T-helper 1 cell (primary cell): ENCODE data around the gene SLAMF1.
A peak's percentile ranks its signal among the peaks of the same experiment; 100 is the strongest.
"Not testable (repeated sequence)": the region's sequence is repeated elsewhere in the genome, so short reads cannot be mapped to it uniquely, and the experiment has no call there.

ENCODE experiments used
- DNase-seq, 5 donors: peaks; one replicate each; pipeline ENCODE4 v3.0.0-alpha.2; 2012 to 2020

SLAMF1 gene

DNA sequence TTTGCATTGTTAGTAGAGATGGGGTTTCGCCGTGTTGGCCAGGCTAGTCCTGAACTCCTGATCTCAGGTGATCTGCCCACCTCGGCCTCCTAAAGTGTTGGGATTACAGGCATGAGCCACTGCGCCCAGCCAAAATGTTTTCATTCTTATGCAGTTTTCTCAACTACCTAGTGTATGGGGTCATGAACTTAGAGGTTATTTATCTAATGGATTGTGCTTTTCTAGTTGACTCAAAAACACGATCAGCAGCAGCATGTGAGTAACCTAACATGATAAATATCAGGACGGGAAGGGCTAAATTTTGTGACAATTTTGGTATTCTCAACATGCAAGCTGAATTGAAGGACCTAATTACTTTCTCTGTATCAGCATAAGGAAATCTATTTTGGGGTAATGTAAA lies 58.4 kb downstream of the SLAMF1 start:
- no peak for DNase-seq

DNA sequence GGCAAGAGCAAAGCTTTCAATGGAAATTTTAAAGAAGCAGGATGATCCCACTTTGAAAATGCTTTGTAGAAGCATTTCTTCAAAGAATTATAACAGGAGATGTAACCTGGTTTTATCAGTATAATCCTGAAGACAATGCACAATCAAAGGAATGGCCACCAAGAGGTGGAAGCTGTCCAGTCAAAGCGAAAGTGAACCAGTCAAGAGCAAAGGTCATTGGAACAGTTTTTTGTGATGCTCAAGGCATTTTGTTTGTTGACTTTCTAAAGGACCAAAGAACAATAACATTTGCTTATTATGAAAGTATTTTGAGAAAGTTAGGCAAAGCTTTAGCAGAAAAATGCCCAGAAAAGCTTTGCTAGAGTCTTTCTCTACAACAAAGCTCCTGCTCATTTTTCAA lies 62.1 kb downstream of the SLAMF1 start:
- DNase-seq: no peak

DNA sequence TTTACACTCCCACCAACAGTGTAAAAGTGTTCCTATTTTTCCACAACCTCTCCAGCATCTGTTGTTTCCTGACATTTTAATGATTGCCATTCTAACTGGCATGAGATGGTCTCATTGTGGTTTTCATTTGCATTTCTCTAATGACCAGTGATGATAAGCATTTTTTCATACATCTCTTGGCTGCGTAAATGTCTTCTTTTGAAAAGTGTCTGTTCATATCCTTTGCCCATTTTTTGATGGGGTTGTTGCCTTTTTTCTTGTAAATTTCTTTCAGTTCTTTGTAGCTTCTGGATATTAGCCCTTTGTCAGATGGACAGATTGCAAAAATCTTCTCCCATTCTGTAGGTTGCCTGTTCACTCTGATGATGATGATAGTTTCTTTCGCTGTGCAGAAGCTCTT lies 63.9 kb downstream of the SLAMF1 start:
- DNase-seq: not testable (repeated sequence)

DNA sequence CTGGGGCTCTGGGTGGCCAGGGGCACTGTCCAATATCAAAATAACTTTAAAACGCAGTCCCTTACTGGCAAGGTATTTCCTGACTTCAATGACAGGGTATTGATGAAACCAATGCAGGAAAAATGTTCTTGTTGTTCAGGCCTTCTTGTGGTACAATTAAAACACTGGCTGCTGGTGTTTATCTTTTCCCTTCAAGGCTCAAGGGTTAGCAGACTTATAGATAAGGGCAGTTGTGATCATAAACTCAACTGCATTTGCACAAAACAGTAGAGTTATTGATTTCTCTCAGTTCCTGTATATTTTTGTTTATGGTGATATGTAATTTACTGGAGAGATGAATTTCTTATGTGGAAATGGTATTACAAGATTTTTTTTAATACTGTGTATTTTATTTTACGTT lies 64.9 kb downstream of the SLAMF1 start:
- no peak for DNase-seq

DNA sequence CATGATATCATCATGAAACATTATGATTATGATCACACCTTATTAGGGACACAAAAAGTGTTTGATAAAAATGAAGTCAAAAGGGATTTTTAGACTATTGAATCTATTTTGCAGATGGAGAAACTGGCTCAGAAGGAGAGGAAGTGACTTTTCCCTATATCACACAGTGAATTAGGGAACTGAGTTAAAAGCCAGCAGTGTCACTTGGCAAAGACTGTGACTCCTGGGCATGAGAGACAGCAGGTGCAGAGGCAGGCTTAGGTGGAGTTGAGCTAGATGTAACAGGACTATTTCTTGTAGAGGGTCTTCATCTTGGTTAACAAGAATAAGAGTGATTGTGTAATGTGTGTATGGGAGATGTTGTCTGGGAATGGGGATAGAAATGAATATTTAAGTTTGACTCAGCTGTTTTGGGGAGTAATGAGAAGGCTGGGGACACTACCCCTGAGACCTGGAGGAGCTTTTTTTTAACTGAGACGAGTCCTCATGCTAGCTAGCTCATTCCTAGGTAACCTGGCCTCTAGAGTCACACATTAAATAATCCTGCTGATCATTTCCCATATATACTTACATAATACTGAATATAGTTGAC lies 66.5 kb downstream of the SLAMF1 start:
- no peak for DNase-seq

DNA sequence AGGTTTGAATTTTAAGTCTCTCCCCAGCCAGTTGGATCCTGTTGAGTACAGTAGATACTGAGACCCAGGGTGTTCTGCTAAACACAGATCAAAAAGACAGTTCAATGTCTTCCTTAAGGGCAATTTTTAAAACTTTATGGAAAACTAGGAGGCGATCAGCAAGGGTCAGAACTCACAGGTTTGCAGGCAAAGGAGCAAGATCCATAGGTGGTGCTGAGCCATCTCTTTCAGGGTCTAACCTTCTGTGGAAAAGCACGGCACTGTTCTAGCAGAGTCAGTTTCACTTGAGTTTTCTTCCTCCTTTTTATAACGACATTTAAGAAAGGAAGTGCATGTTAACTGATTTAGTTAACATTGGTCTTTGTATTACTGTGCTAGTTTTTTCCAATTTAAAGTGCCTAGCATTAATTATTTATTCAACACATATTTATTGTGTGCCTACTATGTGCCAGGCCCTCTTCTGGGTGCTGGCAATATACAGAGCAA lies 67.6 kb downstream of the SLAMF1 start, which contains the start of gene CD84:
TSS of gene CD84 (minus strand) at position 281 of the 486 bp plus-strand sequence. CDS start at position 222, 59 bp downstream.
- peak in 1 of 5 donors; percentile 48 for DNase-seq

DNA sequence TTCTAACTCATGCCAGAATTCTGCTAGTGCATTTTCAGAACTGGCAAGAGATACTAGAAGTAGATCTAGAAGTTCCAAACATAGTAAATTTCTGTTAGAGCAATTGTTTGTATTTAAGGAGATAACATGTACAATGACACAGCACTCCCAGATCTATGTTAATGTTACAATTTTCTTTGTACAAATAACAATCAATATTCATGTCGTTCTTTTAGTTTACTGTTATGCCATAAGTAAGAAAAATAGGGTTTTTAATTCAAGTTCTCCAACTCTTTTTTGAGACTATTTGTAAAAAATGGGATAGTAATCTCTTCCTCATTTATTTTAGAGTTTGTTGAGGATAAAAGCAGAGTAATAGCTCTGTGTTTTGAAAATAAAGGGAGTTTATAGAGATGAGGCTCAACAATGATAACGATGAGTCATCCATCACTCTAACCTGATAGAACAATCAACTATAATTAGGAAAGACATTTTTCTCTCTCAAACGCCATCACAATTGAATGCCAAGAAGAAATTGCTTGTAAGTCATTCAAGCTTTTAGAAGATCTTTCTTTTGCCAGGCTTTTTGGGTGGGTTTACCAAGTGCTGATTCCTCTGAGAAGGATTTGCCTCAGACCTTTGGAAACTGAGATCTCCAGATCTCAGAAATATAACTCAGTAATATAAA lies 68.2 kb downstream of the SLAMF1 start:
- DNase-seq: no peak

DNA sequence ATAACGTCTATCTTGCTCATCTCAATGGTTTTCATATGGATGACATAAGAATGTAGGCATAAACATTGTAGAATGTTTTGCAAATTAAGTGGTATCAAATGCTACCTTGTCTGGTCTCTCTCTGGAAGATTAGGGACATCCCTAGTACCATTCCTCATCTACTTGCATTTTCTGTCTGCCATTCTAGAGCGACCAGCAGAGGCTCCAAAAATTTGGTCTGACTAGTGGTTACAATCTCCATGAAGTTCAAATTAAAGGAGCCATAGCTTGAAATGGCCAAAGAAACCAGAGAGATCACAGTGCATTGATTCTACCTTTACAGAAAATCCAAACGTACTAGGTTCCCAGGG lies 68.7 kb downstream of the SLAMF1 start:
- DNase-seq: no peak

DNA sequence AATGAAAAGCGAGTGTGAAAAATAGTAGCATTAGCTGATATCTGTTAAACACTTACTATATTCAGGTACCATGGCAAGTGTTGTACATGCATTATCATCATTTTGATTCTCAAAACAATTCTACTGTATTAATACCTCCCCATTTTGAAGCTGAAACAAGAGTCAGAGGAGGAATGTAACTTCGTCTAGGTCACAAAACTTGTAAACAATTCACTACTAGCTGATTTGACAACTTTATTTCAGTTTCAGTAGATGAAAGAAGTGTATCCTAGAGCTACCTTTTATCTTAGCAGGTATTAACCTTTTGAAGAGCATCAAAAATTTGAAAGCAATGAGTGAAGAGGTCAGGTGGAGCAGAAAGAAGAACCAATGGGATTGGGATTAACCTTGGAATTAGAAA lies 69.2 kb downstream of the SLAMF1 start:
- DNase-seq: no peak

DNA sequence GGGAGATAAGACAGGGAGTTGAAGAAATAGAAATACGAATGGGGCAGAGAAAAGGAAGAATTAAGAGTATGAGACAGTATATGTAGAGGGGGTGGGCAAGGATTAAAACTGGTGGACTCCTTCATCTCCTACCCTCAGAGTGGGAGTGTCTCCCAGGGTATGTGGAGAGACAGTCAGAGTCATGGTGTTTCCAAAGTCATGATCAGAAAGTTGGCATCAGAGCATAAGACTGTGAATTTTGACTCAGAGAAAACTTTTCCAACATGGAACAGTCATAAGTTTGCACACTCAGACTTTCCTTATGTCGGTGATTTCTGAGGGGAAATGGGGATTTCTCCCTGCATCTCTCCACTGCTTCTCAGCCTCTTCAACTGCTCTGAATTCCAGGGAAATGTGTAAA lies 70.0 kb downstream of the SLAMF1 start:
- DNase-seq: no peak

DNA sequence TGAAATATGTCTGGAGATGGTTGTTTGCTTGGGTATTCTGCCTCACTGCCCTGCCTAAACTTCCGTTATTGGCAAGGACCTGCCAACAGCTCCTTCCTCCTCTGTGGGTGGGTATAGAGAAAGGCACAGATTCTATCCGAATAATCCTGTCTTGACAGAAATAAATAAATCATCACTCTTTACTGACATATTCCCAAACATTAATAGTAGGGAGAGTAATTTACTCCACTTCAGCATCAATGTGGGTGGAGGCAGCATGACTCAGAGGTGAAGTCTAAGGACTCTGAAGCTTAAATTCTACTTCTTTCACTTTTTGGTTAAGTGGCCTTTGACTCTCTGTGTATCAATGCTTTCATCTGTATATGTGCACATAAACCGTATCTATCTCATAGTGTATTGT lies 70.5 kb downstream of the SLAMF1 start:
- DNase-seq: peak in 1 of 5 donors; percentile 46

DNA sequence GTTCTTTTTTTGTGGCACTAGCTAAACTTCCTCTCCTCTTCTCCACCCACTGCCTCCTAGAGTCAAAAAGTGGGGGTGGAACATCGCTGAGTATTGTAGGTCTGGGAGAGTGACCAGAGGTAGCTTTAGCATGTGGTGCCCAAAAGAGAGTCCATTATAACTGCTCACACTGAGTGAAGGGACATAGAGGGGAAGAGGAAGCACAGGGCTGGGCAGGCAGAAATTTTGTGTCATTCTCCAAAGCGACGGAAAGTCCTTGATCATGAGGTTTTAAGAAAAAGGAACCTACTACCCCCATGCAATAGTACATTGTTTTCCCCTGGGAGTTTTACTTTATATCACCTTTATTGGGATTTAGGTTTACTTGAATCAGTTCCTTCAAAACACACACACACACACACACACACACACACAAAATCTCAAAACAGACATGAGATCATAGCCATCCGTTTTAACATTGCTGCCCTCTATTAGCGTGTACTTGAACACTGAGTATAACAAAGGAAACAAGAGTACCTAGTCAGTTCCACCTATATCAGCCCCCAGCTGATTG lies 71.7 kb downstream of the SLAMF1 start:
- DNase-seq: no peak

DNA sequence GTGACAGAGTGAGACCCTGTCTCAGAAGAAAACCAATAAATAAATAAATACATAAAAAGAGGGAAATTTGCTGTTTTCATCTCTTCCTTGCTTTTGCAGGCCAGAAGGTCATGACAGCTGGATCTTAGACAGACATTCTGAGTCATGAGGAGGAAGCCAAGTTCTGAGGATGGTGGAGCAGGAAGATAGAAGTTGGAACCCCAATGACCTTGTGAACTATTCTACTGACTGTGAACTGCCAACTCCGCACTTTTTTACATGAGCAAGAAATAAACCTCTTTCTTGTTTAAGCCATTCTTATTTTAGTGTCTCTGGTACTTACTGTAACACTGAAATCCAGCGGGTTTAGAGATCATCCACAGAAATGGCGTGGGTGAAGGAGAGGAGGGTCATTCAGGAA lies 76.0 kb downstream of the SLAMF1 start:
- DNase-seq: no peak

DNA sequence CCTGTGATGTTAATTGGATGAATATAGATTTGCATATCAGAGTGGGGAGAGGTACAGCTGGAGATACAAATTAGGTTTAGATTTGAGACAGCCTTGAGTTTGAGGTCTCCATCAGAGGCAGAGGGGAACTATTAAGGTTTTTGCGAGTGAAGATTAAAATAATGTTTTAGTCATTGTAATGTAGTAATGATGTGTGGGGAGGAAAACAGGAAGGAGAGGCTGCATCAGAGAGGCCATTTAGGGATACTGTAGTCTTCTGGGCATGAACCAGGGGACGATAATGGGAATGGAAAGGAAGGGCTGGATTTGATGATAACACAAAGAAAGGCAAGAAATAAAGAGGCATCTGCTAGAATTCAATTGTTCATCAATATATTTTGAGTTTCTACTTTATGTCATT lies 77.0 kb downstream of the SLAMF1 start:
- DNase-seq: no peak

DNA sequence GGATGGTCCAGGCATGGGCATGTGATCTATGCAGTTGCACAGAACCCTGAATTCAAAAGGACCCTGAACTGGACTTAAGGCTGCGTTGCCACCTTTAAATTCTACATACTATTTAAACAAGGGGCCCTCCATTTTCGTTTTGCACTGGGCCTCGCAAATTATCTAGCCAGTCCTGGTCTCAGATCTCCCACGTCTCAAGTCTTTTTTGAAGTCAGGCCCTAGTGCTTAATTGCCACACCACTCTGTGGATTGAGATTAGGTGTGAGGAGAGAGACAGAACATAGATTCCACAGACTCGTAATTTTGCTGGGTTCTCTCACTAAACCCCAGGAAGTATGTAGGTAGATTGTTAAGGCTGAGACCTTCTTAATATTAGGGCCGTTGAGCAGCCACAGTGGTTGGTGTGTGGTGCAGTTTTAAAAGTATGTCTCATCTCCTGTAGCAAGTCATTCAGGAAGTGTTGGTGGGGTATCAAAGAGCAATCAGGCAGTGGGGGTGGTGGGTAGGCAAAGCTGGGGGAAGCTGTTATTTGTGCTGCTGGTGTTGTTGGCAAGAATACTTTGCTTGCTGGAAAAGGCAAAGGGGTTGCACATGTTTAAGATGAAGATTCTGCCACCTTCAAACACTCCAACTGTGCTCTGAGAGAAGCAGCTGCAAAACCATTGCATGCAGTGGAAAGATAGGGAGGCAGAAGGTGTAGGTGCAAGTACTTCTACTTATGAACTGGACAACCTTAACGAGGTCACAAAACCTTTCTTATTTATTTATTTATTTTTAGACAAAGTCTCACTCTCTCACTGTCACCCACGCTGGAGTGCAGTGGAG lies 78.8 kb downstream of the SLAMF1 start:
- peak in 4 of 5 donors; percentile 24 to 84 (median 38) for DNase-seq

DNA sequence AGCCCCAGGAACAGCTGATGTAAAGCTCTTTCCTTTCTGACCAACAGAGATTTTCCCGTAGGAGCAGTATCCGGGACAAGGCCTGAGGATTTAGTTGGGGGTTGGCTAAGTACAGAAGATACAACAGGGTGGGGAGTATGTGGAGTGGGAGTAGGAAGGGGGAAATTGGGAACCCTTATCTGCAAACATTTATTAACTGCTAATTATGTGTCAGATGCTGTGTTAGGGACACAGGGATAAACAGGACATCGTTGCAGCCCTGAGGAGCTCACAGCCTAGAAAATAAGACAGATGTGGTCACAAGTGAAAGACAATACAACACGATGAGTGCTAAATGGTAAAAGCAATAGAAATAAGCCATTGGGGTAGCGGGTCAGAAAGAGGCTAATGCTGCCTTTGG lies 79.5 kb downstream of the SLAMF1 start:
- no peak for DNase-seq

DNA sequence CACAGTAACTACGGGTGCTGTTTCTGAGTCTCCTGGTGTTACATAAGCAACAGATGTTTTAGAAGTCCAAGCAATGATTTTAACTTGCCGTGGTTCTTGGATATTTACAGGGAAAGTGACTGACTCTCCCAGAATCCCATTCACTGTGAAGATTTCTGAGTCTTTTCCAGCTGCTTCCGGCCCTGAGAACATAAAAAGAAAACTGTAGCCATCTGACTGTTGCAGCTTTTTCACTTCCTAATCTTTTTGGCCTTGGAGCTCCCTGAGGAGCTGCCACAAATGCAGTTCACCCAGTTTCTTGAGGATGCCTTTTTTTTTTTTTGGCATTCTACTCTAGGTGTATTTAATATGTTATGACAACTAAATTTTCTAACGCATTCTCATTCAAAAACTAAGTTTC lies 81.3 kb downstream of the SLAMF1 start:
- no peak for DNase-seq

DNA sequence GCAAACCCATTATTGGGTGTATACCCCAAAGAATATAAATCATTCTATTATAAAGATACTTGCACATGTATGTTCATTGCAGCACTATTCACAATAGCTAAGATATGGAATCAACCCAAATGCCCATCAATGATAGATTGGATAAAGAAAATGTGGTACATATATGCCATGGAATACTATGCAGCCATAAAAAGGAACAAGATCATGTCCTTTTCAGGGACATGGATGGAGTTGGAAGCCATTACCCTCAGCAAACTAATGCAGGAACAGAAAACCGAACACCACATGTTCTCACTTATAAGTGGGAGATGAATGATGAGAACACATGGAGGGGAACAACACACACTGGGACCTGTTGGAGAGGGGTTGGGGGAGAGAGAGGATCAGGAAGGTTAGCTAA lies 83.6 kb downstream of the SLAMF1 start:
- DNase-seq: not testable (repeated sequence)

DNA sequence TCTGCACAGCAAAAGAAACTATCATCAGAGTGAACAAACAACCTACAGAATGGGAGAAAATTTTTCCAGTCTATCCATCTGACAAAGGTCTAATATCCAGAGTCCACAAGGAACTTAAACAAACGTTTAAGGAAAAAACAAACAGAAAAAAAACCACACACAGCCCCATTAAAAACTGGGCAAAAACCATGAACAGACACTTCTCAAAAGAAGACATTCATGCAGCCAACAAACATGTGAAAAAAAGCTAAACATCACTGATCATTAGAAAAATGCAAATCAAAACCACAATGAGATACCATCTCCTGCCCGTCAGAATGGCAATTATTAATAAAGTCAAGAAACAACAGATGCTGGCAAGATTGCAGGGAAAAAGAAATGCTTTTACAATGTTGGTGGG lies 84.1 kb downstream of the SLAMF1 start:
- not testable (repeated sequence) for DNase-seq

DNA sequence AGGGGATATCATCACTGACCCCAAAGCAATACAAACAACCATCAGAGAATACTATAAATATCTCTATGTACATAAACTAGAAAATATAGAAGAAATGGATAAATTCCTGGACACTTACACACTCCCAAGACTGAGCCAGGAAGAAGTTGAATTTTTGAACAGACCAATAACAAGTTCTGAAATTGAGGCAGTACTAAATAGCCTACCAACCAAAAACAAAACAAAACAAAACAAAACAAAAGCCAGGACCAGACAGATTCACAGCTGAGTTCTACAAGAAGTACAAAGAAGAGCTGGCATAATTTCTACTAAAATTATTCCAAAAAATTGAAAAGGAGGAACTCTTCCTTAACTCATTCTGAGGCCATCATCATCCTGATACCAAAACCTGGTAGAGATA lies 86.0 kb downstream of the SLAMF1 start:
- DNase-seq: no peak

DNA sequence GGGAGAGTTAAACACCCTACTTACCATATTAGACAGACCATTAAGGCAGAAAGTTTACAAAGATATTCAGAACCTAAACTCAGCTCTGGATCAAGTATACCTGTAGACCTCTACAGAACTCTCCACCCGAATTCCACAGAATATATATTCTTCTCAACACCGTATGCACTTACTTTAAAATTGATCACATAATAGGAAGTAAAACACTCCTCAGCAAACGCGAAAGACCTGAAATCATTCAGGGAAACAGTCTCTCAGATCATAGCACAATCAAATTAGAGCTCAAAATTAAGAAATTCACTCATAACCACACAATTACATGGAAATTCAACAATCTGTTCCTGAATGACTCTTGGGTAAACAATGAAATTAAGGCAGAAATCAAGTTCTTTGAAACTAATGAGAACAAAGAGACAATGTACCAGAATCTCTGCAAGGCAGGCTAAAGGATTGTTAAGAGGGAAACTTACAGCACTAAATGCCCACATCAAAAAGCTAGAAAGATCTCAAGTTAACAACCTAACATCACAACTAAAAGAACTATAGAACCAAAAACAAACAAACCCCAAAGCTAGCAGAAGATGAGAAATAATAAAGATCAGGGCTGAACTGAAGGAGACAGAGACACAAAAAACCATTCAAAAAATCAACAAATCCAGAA lies 86.7 kb downstream of the SLAMF1 start:
- no peak for DNase-seq

DNA sequence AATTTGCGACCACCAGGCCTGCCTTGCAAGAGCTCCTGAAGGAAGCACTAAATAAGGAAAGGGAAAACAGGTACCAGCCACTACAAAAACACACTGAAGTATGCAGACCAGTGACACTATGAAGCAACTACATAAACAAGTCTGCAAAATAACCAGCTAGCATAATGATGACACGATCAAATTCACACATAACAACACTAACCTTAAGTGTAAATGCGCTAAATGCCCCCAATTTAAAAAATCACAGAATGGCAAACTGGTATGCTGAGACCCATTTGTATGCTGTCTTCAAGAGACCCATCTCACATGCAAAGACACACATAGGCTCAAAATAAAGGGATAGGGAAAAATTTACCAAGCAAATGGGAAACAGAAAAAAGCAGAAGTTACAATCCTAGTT lies 87.4 kb downstream of the SLAMF1 start:
- not testable (repeated sequence) for DNase-seq
